GM19452 (cell line): ENCODE data around the gene CENPVL1.
"Not testable (repeated sequence)": the region's sequence is repeated elsewhere in the genome, so short reads cannot be mapped to it uniquely, and the experiment has no call there.

Experiments used
- ATAC-seq: cut with Tn5 transposase; IDR thresholded peaks from one replicate; pipeline ENCODE4 v1.9.1; 2021; ENCODE audit not compliant: unreplicated experiment

CENPVL1 gene

DNA sequence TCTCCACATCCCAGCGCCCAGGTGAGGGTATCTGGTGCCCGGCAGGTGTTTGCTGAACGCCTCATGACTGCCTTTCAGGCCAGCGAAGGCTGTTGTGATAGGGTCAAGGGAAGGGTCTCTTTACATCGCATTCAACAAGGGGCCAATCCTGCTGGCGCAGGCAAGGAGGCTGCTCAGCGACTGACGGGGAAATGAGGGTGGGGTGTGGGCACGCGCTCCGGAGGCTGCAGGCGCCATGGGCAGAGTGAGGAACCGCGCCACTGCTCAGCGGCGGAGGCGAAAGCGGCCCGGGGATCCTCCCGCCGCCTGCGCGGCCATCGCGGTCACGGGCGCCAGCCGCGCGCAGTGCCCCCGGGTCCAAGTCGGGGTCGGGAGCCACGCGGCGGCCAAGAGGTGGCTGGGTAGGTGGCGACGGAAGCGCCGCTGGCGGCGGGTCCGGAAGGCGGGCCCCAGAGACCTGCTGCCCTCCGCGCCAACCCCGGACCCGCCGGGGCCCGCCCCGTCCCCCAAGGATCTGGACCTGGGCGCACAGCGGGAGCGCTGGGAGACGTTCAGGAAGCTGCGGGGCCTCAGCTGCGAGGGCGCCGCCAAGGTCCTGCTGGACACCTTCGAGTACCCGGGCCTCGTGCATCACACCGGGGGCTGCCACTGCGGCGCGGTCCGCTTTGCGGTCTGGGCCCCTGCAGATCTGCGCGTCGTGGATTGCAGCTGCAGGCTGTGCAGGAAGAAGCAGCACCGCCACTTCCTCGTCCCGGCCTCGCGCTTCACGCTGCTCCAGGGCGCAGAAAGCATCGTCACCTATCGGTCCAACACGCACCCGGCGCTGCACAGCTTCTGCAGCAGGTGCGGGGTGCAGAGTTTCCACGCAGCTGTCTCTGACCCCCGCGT, at the start of gene CENPVL1:
Gene CENPVL1, plus strand, starts transcription at position 236 of the 888 bp plus-strand sequence. Its CDS starts 0 bp downstream, at position 236.
- ATAC-seq: not testable (repeated sequence)

DNA sequence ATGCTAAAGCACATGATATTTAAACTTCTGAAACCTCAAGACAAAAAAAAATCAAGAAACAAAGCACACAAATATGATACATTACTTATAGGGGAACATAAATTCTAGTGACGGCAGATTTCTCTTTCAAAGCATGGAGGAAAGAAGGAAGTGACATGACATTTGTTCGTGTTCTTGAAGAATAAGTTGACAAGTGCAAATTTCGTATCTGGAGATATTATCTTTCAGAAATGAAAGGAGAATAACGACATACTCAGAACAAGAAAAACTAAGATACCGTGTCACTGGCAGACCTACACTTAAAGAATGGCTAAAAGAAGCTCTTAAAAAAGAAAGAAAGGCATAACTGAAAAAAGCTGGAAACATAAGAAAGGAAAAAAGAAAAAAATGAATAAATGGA, 44.3 kb upstream of the CENPVL1 start:
- ATAC-seq: no peak

DNA sequence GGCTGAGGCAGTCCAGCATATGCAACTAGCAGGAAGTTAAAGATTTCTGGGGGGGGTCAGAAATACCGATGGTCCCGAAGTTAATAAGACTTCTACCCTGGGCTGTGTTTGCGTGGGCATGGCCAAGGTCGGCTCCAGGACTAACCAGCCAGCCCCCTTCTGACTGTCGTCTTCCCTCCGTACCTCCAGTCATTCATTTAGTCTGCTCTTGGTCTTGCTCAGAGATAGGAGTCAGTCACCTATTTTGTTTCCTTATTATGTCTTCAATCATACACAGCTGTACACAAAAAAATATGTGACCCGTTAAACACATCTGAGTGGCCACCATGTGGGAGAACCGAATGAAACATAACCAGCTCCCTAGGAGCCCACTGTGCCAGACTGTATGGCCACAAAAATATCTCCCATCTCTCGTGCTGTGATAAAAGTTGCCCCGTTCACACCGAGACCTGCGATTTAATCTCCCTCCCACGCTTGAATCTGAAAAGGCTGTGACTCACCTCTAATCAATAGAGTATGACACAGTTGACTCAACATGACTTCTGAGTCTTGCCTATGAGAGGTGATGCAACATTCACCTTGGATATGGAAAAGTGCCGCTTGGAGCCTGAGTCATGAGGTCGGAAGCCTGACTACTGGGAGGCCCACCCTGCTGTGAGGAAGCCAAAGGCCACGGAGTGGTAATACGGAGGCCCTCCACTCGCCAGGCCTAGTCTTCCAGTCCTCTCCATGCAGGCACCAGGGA, 30.5 kb upstream of the CENPVL1 start:
- ATAC-seq: not testable (repeated sequence)

DNA sequence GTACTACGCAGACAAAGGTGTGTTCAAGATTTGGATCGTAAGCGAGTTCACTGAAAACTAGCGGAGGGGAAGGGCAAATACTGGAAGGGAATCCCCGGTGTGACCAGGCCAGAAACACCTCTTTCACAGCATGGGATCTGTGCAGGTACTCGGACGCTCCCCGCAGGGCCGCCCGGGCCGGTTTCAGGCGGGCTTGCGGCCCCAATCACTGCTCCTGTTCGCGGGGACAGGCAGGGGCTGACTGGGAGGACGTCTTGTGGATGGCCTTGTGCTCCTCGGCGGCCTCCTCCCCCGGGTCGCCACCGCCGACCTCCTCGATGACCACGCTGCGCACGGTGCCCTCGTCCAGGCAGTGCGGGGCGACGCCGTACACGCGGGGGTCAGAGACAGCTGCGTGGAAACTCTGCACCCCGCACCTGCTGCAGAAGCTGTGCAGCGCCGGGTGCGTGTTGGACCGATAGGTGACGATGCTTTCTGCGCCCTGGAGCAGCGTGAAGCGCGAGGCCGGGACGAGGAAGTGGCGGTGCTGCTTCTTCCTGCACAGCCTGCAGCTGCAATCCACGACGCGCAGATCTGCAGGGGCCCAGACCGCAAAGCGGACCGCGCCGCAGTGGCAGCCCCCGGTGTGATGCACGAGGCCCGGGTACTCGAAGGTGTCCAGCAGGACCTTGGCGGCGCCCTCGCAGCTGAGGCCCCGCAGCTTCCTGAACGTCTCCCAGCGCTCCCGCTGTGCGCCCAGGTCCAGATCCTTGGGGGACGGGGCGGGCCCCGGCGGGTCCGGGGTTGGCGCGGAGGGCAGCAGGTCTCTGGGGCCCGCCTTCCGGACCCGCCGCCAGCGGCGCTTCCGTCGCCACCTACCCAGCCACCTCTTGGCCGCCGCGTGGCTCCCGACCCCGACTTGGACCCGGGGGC, 28.2 kb upstream of the CENPVL1 start:
- not testable (repeated sequence) for ATAC-seq

DNA sequence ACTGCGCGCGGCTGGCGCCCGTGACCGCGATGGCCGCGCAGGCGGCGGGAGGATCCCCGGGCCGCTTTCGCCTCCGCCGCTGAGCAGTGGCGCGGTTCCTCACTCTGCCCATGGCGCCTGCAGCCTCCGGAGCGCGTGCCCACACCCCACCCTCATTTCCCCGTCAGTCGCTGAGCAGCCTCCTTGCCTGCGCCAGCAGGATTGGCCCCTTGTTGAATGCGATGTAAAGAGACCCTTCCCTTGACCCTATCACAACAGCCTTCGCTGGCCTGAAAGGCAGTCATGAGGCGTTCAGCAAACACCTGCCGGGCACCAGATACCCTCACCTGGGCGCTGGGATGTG, 27.6 kb upstream of the CENPVL1 start, which contains the start of gene CENPVL2:
Gene CENPVL2, minus strand, starts transcription at position 112 of the 343 bp plus-strand sequence. Its CDS starts 0 bp downstream, at position 112.
- ATAC-seq: not testable (repeated sequence)

DNA sequence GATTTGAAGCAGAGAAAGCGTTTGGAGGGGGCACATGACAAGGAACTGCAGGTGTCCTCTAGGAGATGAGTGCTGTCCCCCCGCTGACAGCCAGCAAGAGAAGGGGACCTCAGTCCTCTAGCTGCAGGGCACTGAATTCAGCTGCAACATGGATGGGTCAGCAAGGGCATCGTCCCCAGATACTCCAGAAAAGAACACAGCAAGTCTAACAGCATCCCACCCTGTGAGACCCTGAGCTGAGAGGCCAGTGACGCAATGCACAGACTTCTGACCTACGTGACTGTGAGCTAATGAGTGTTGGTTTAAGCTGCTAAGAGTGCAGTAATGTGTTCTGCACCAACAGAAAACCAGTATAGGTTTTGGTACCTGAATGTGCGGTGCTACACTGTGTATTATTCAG, 16.1 kb upstream of the CENPVL1 start:
- ATAC-seq: no peak

DNA sequence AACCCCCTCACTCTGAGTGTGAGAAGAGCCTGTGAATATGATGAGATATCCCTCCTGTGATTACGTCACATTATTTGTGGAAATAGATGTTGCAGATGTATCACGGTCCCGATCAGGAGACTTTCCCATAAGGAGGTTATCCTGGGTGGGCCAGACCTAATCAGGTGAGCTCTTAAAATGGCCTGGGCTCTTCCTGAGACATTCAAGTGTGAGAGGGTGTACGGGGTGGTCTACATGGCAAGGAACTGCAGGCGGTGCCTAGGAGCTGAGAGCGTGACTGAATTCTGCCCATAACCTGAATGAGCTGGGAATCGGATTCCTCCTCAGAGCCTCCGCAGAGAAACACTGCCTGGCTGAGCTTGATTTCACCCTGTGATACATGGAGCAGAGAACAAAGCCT, 12.9 kb upstream of the CENPVL1 start:
- ATAC-seq: no peak

DNA sequence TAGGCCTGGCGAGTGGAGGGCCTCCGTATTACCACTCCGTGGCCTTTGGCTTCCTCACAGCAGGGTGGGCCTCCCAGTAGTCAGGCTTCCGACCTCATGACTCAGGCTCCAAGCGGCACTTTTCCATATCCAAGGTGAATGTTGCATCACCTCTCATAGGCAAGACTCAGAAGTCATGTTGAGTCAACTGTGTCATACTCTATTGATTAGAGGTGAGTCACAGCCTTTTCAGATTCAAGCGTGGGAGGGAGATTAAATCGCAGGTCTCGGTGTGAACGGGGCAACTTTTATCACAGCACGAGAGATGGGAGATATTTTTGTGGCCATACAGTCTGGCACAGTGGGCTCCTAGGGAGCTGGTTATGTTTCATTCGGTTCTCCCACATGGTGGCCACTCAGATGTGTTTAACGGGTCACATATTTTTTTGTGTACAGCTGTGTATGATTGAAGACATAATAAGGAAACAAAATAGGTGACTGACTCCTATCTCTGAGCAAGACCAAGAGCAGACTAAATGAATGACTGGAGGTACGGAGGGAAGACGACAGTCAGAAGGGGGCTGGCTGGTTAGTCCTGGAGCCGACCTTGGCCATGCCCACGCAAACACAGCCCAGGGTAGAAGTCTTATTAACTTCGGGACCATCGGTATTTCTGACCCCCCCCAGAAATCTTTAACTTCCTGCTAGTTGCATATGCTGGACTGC, 2.8 kb downstream of the CENPVL1 start:
- ATAC-seq: not testable (repeated sequence)

DNA sequence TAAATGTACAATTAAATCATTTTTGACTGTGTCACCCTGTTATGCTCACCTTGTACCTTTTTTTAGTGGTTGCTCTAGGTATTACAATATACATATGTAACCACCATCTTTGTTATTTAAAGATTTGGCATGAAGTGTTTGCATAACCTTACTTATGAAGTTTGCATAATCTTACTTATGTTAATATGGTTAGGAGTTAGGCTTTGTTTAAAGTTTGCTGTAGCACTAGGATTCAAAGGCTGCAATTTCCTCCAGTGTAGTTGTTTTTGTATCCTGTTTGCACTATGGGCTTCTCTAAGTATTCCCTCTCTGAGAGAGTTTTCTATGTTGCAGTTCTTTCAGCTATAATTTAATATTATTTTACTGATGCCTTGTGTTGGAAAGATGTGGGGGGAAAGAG, 17.9 kb downstream of the CENPVL1 start:
- no peak for ATAC-seq

DNA sequence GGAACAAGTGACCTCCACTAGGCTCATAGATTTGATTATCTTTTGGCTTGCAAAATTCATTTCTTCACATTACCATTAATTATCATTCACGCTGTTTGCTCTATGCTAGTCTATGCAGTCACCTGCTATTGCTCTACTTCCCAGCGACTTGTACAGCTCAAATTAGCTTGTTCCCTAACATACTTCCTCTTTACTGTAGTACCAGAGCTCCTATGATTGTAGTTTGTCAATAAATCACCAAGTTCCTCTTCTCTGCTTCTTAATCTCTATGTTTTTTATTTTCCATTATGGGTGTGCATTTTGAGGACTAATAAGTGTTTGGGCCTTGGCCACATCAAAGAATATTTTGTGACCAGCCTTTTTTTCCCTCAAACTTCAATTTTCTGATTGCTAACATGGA, 26.8 kb downstream of the CENPVL1 start:
- ATAC-seq: no peak

DNA sequence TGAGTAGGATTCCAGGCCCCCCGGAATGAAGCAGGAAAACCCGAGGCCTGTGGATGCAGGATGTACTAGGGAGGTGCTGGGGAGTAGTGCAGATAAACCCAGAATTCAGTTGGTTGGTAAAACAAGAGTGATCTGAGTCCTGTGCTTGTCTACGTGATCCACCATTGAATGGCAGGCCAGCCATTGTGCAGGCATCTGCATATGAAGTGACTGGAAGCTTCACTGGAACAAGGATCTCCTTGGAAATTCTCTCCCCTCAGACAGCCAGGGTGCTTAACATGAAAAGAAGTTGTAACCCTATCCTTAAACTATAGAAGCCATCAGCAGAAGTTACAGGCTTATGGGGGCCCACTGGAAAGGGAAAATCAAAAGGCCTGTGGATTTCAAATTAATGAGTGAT, 32.3 kb downstream of the CENPVL1 start:
- no peak for ATAC-seq

DNA sequence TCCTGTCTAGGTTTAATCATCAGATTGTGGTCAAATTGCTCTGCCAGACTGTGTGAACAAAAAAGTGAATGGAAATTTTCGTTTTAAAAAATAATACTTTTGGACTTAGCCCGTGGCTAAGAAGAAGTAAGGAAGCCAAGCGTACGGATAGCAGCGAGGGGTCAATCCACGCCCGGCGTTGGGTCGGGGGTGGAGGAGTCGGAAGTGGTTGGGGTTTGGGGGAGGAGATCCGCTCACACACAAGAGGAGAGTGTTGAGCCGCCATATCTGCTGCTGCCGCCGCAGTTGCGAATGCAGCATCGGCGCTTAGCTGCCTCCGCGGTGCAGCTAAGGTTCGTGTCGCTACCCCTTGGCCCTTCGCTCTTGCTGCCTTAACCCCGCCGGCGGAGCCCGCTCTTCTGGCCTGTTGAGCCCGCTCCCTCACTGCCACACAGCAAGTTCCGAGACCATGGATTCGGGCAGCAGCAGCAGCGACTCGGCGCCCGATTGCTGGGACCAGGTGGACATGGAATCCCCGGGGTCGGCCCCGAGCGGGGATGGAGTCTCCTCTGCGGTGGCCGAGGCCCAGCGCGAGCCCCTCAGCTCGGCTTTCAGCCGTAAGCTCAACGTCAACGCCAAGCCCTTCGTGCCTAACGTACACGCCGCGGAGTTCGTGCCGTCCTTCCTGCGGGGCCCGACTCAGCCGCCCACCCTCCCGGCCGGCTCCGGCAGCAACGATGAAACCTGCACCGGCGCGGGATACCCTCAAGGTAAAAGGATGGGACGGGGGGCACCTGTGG, 33.1 kb downstream of the CENPVL1 start, which contains the start of gene GSPT2:
Gene GSPT2, plus strand, starts transcription at position 264 of the 779 bp plus-strand sequence. Its CDS starts 185 bp downstream, at position 449.
- peak; percentile 96 for ATAC-seq

DNA sequence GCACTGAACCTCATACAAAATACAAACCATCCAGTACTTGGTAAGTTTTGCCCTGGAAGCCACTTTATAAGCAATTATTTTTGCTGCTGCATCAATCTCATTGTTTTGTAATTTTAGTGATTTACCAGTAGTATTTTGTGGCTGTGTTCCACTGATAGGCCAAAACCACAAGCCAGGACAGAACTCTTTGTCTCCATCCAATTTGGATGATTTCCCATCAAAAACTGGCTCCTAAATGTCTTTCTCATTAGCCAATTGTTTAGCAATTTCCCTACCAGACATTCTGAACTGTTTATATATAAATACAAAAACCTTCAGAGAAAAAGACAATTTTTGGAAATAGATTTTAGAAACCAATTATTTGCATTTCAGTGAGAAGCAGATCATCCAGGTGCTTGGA, 37.4 kb downstream of the CENPVL1 start:
- no peak for ATAC-seq

DNA sequence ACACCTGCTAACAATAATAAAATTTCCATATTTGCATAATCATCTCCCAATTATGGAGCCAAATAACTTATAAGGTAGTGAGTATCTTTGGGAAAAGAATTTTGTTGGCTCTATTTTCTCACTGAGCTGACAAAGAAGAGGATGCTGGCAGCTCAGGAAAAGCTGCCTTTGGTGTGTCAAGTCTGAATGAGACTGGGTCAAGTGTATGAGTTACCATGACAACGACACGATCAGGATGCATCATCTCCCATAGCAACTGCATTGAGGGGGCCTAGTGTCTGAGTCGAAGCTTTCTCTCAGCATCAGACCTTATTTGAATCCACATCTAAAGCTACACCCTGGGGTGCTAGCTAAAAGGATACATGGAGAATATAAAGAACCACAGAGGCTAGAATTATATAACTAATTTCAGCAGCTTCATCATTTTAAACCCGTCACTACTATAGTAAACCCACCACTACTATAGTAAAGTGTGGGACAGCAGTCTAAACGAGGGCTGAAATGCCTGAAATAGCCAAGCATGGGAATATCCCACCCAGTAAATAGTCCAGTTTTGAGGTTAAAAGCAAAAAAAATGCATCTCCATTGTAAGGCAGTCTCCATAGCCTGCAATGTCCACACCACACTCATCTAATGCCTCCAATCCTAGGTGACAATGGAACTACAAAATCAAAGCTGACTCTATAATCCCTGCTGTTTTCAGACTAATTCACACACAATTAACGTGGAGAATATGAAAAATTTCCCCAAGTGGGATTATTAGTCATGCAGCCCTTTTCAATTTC, 48.9 kb downstream of the CENPVL1 start:
- ATAC-seq: no peak

DNA sequence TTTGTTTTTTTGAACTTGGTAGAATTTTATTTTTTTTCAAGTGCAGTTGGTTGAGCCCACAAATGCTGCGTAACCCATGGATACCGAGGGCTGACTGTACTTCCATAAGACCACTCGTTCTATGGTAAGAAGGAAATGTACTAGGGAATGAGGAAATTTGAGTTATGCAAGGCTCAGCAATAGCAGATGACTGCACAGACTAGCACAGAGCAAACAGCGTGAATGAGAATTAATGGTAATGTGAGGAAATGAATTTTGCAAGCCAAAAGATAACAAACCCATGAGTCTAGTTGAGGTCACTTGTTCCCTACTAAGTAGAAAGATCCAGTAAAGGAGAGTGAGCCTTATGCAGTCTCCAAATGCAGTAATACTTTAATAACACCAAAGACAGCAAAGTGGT, 50.3 kb downstream of the CENPVL1 start:
- ATAC-seq: no peak
